GM19240 (cell line): ENCODE measurements around the gene VPS13D.
"Not testable (repeated sequence)": the region's sequence is repeated elsewhere in the genome, so short reads cannot be mapped to it uniquely, and the experiment has no call there.

Experiments used
- DNase-seq: peaks from one replicate; pipeline ENCODE4 v3.0.0; 2011; ENCODE audit warnings: low spot score; ENCODE audit not compliant: insufficient read length

The VPS13D gene

GRCh38 chr1:12511516-12512468, 282.0 kb downstream of the VPS13D start:
- no peak for DNase-seq

- no peak for DNase-seq
These were observed 283.4 kb downstream of the VPS13D start for GRCh38 chr1:12513181-12513580.

- no peak for DNase-seq
These were observed 284.8 kb downstream of the VPS13D start for GRCh38 chr1:12514590-12514989.

GRCh38 chr1:12515234-12515633, 285.4 kb downstream of the VPS13D start:
- DNase-seq, result no peak

GRCh38 chr1:12516741-12517140, 286.9 kb downstream of the VPS13D start:
- no peak for DNase-seq

- DNase-seq, result no peak
These were observed 289.3 kb downstream of the VPS13D start for GRCh38 chr1:12518931-12519692.

- DNase-seq, result no peak
These were observed 290.0 kb downstream of the VPS13D start for GRCh38 chr1:12519693-12520364.

GRCh38 chr1:12521096-12521495, 291.3 kb downstream of the VPS13D start:
- DNase-seq, result no peak

GRCh38 chr1:12522780-12523179, 292.9 kb downstream of the VPS13D start:
- DNase-seq, result not testable (repeated sequence)

- no peak for DNase-seq
These were observed 294.4 kb downstream of the VPS13D start for GRCh38 chr1:12524266-12524665.

- no peak for DNase-seq
These were observed 295.7 kb downstream of the VPS13D start for GRCh38 chr1:12525311-12526181.

GRCh38 chr1:12527564-12527963, 297.7 kb downstream of the VPS13D start:
- no peak for DNase-seq

GRCh38 chr1:12528021-12528852, 298.4 kb downstream of the VPS13D start:
- DNase-seq, result no peak

GRCh38 chr1:12529640-12530174, 299.9 kb downstream of the VPS13D start:
- DNase-seq, result no peak

GRCh38 chr1:12530462-12531178, 300.8 kb downstream of the VPS13D start:
- DNase-seq, result no peak

GRCh38 chr1:12531179-12531499, 301.3 kb downstream of the VPS13D start:
- DNase-seq, result no peak

GRCh38 chr1:12532405-12533315, 302.8 kb downstream of the VPS13D start:
- DNase-seq, result no peak

GRCh38 chr1:12536023-12536639, 306.3 kb downstream of the VPS13D start:
- DNase-seq, result no peak
